GM19397 (cell line): ENCODE measurements around the gene VGLL4.
"Not testable (repeated sequence)": the region's sequence is repeated elsewhere in the genome, so short reads cannot be mapped to it uniquely, and the experiment has no call there.

ENCODE experiments used
- ATAC-seq: cut with Tn5 transposase; IDR thresholded peaks from one replicate; pipeline ENCODE4 v1.9.1; 2021; ENCODE audit warnings: mild to moderate bottlenecking, moderate library complexity; ENCODE audit not compliant: unreplicated experiment

The VGLL4 gene

GRCh38 chr3:11536132-11536935 lies 107.4 kb downstream of the VGLL4 start:
- no peak for ATAC-seq

- no peak for ATAC-seq
These were observed 108.3 kb downstream of the VGLL4 start for GRCh38 chr3:11535243-11535960.

GRCh38 chr3:11534793-11535101 lies 109.0 kb downstream of the VGLL4 start:
- ATAC-seq, result no peak

- ATAC-seq, result no peak
These were observed 109.5 kb downstream of the VGLL4 start for GRCh38 chr3:11534011-11534792.

- ATAC-seq, result no peak
These were observed 110.8 kb downstream of the VGLL4 start for GRCh38 chr3:11532931-11533391.

- ATAC-seq, result no peak
These were observed 113.5 kb downstream of the VGLL4 start for GRCh38 chr3:11530153-11530721.

GRCh38 chr3:11529281-11529680 lies 114.4 kb downstream of the VGLL4 start:
- ATAC-seq, result no peak

GRCh38 chr3:11526121-11526520 lies 117.6 kb downstream of the VGLL4 start:
- not testable (repeated sequence) for ATAC-seq

- ATAC-seq, result no peak
These were observed 120.1 kb downstream of the VGLL4 start for GRCh38 chr3:11523572-11524101.

- ATAC-seq, result no peak
These were observed 120.7 kb downstream of the VGLL4 start for GRCh38 chr3:11522953-11523571.

GRCh38 chr3:11522398-11522715 lies 121.4 kb downstream of the VGLL4 start:
- ATAC-seq, result no peak

GRCh38 chr3:11521167-11521566 lies 122.5 kb downstream of the VGLL4 start:
- ATAC-seq, result no peak

- no peak for ATAC-seq
These were observed 126.1 kb downstream of the VGLL4 start for GRCh38 chr3:11517601-11518000.

- no peak for ATAC-seq
These were observed 129.4 kb downstream of the VGLL4 start for GRCh38 chr3:11514191-11514821.

- ATAC-seq, result no peak
These were observed 129.9 kb downstream of the VGLL4 start for GRCh38 chr3:11513817-11514135.

GRCh38 chr3:11513125-11513816 lies 130.4 kb downstream of the VGLL4 start:
- not testable (repeated sequence) for ATAC-seq

- ATAC-seq, result not testable (repeated sequence)
These were observed 132.1 kb downstream of the VGLL4 start for GRCh38 chr3:11511606-11512005.

- ATAC-seq, result no peak
These were observed 133.4 kb downstream of the VGLL4 start for GRCh38 chr3:11510356-11510755.

GRCh38 chr3:11510001-11510340 lies 133.7 kb downstream of the VGLL4 start:
- no peak for ATAC-seq
